ENCODE data around the gene PCDHGA1.
A peak's percentile ranks its signal among the peaks of the same experiment; 100 is the strongest.

Gene PCDHGA1

GRCh38 chr5:141489841-141490240 is 159.5 kb downstream of the PCDHGA1 start:
- peaks cover 0 to 12% (median 7%) of the 10 kb centered on the region in 5 donors for H3K27me3 ChIP-seq (ENCODE audit: control insufficient read depth in 5 of 5, insufficient read depth in 4 of 5, low read length in 5 of 5)
- no peak overlapping the region for H3K9ac ChIP-seq (ENCODE audit: low read length in 5 of 5)
- H3K36me3 ChIP-seq (ENCODE audit: control insufficient read depth in 5 of 5, insufficient read depth in 5 of 5, low read length in 5 of 5): peaks cover 0 to 32% (median 20%) of the 10 kb centered on the region in 5 donors
- H3K27ac ChIP-seq (ENCODE audit: low read depth, low read length): no peak overlapping the region
- peaks cover 4 to 16% (median 11%) of the 10 kb centered on the region in 5 donors for H3K4me1 ChIP-seq (ENCODE audit: control insufficient read depth in 5 of 5, insufficient read depth in 5 of 5, low read length in 5 of 5)
- no peaks in the 10 kb centered on the region for H3K9me3 ChIP-seq (ENCODE audit: control insufficient read depth in 5 of 5, low read length in 5 of 5)
- H3K4me3 ChIP-seq (ENCODE audit: low read depth in 1 of 5, low read length in 5 of 5): no peak overlapping the region

GRCh38 chr5:141490271-141490670 is 160.0 kb downstream of the PCDHGA1 start:
- Histone ChIP-seq H3K27me3 (ENCODE audit: control insufficient read depth in 5 of 5, insufficient read depth in 4 of 5, low read length in 5 of 5) (peaks cover 0 to 8% (median 6%) of the 10 kb centered on the region in 5 donors), H3K36me3 (ENCODE audit: control insufficient read depth in 5 of 5, insufficient read depth in 5 of 5, low read length in 5 of 5) (peaks cover 0 to 35% (median 21%) of the 10 kb centered on the region in 5 donors), H3K9ac (ENCODE audit: low read length in 5 of 5) (no peak overlapping the region), H3K4me3 (ENCODE audit: low read depth in 1 of 5, low read length in 5 of 5) (no peak overlapping the region), H3K27ac (ENCODE audit: low read depth, low read length) (no peak overlapping the region), H3K4me1 (ENCODE audit: control insufficient read depth in 5 of 5, insufficient read depth in 5 of 5, low read length in 5 of 5) (peaks cover 3 to 12% (median 6%) of the 10 kb centered on the region in 5 donors), H3K9me3 (ENCODE audit: control insufficient read depth in 5 of 5, low read length in 5 of 5) (no peaks in the 10 kb centered on the region)

GRCh38 chr5:141490771-141491170 is 160.5 kb downstream of the PCDHGA1 start:
- H3K9ac ChIP-seq (ENCODE audit: low read length in 5 of 5): no peak overlapping the region
- H3K27me3 ChIP-seq (ENCODE audit: control insufficient read depth in 5 of 5, insufficient read depth in 4 of 5, low read length in 5 of 5): peaks cover 0 to 5% (median 1%) of the 10 kb centered on the region in 5 donors
- H3K4me1 ChIP-seq (ENCODE audit: control insufficient read depth in 5 of 5, insufficient read depth in 5 of 5, low read length in 5 of 5): peaks cover 0 to 9% (median 4%) of the 10 kb centered on the region in 5 donors
- no peak overlapping the region for H3K4me3 ChIP-seq (ENCODE audit: low read depth in 1 of 5, low read length in 5 of 5)
- no peaks in the 10 kb centered on the region for H3K9me3 ChIP-seq (ENCODE audit: control insufficient read depth in 5 of 5, low read length in 5 of 5)
- peaks cover 0 to 35% (median 22%) of the 10 kb centered on the region in 5 donors for H3K36me3 ChIP-seq (ENCODE audit: control insufficient read depth in 5 of 5, insufficient read depth in 5 of 5, low read length in 5 of 5)
- no peak overlapping the region for H3K27ac ChIP-seq (ENCODE audit: low read depth, low read length)

DNA sequence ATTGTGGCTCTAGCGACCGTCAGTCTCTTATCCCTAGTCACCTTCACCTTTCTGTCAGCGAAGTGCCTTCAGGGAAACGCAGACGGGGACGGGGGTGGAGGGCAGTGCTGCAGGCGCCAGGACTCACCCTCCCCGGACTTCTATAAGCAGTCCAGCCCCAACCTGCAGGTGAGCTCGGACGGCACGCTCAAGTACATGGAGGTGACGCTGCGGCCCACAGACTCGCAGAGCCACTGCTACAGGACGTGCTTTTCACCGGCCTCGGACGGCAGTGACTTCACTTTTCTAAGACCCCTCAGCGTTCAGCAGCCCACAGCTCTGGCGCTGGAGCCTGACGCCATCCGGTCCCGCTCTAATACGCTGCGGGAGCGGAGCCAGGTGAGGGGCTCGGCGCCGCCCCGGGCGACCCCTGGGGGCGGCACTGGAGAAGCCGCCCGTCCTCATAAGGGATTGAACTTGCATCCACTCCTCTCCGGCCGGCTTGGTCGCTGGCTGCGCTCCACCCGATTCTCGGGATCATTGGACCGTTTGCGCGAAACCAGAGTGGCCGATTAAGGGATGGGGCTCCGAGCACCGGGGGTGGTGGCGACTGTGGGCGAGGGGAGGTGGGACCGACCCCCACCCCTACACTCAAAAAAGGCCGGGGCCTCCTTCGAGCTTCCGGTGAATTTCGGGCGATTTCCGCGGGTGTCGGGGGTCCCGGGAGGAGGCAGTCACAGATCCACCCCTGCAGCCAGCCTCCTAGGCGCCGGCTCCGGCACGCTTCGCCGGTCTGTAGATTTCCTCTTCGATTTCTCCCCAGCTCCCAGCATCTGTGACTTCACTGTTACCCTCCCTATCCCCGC is 161.2 kb downstream of the PCDHGA1 start:
- Histone ChIP-seq H3K4me3 (ENCODE audit: low read depth in 1 of 5, low read length in 5 of 5) (peak overlapping the region in 1 of 5 donors; percentile 46), H3K27ac (ENCODE audit: low read depth, low read length) (no peak overlapping the region), H3K9ac (ENCODE audit: low read length in 5 of 5) (no peak overlapping the region), H3K36me3 (ENCODE audit: control insufficient read depth in 5 of 5, insufficient read depth in 5 of 5, low read length in 5 of 5) (peaks cover 0 to 39% (median 25%) of the 10 kb centered on the region in 5 donors), H3K27me3 (ENCODE audit: control insufficient read depth in 5 of 5, insufficient read depth in 4 of 5, low read length in 5 of 5) (peaks cover 0 to 5% (median 0%) of the 10 kb centered on the region in 5 donors), H3K9me3 (ENCODE audit: control insufficient read depth in 5 of 5, low read length in 5 of 5) (no peaks in the 10 kb centered on the region), H3K4me1 (ENCODE audit: control insufficient read depth in 5 of 5, insufficient read depth in 5 of 5, low read length in 5 of 5) (peaks cover 0 to 9% (median 4%) of the 10 kb centered on the region in 5 donors)

DNA sequence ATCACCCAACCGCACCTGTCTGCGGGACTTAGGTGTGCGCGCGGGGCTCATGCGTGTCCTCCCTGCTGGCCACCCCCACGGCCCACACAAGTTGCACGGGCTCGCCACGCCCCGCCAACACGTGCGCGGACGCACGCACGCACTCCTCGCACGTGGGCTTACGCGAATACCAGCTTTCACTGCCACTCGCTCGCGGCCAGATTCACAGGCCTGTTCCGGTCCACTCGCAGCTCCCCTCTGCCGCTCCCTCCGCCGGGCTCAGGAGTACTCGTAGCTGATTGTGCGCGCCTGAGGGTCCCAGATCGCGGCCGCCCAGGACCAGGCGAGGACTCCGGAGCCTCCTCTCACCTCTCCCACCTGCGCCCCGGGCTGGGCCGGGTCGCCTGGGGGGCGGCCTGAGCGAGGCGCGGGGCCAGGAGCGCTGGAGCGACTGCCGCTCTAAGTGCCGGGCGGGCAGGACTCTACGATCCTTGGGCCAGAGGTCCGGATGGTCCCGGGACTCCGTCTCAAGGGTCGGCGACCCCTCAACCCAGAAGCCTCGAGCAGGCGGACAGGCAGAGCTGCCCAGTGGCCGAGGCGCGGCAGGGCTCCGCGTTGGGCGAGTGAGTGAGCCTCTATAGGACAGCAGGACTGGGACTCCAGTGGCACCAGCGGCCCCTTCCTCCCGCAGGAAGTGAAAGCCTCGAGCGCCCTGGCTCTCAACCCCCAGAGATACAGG is 162.0 kb downstream of the PCDHGA1 start:
- Histone ChIP-seq H3K27me3 (ENCODE audit: control insufficient read depth in 5 of 5, insufficient read depth in 4 of 5, low read length in 5 of 5) (peaks cover 0 to 5% (median 0%) of the 10 kb centered on the region in 5 donors), H3K9ac (ENCODE audit: low read length in 5 of 5) (no peak overlapping the region), H3K27ac (ENCODE audit: low read depth, low read length) (no peak overlapping the region), H3K4me3 (ENCODE audit: low read depth in 1 of 5, low read length in 5 of 5) (peak overlapping the region in 2 of 5 donors; percentile 9 to 46), H3K9me3 (ENCODE audit: control insufficient read depth in 5 of 5, low read length in 5 of 5) (no peaks in the 10 kb centered on the region), H3K36me3 (ENCODE audit: control insufficient read depth in 5 of 5, insufficient read depth in 5 of 5, low read length in 5 of 5) (peaks cover 0 to 38% (median 24%) of the 10 kb centered on the region in 5 donors), H3K4me1 (ENCODE audit: control insufficient read depth in 5 of 5, insufficient read depth in 5 of 5, low read length in 5 of 5) (peaks cover 0 to 9% (median 4%) of the 10 kb centered on the region in 5 donors)

- Histone ChIP-seq H3K27me3 (ENCODE audit: control insufficient read depth in 5 of 5, insufficient read depth in 4 of 5, low read length in 5 of 5) (peaks cover 0 to 5% (median 0%) of the 10 kb centered on the region in 5 donors), H3K4me3 (ENCODE audit: low read depth in 1 of 5, low read length in 5 of 5) (no peak overlapping the region), H3K4me1 (ENCODE audit: control insufficient read depth in 5 of 5, insufficient read depth in 5 of 5, low read length in 5 of 5) (peaks cover 0 to 9% (median 4%) of the 10 kb centered on the region in 5 donors), H3K36me3 (ENCODE audit: control insufficient read depth in 5 of 5, insufficient read depth in 5 of 5, low read length in 5 of 5) (peaks cover 0 to 42% (median 27%) of the 10 kb centered on the region in 5 donors), H3K27ac (ENCODE audit: low read depth, low read length) (no peak overlapping the region), H3K9me3 (ENCODE audit: control insufficient read depth in 5 of 5, low read length in 5 of 5) (no peaks in the 10 kb centered on the region), H3K9ac (ENCODE audit: low read length in 5 of 5) (no peak overlapping the region)
Observed at GRCh38 chr5:141493500-141494422, 163.4 kb downstream of the PCDHGA1 start.

GRCh38 chr5:141494761-141495452 is 164.6 kb downstream of the PCDHGA1 start:
- Histone ChIP-seq H3K27me3 (ENCODE audit: control insufficient read depth in 5 of 5, insufficient read depth in 4 of 5, low read length in 5 of 5) (peaks cover 0 to 5% (median 0%) of the 10 kb centered on the region in 5 donors), H3K4me1 (ENCODE audit: control insufficient read depth in 5 of 5, insufficient read depth in 5 of 5, low read length in 5 of 5) (peaks cover 0 to 9% (median 4%) of the 10 kb centered on the region in 5 donors), H3K27ac (ENCODE audit: low read depth, low read length) (no peak overlapping the region), H3K9ac (ENCODE audit: low read length in 5 of 5) (no peak overlapping the region), H3K9me3 (ENCODE audit: control insufficient read depth in 5 of 5, low read length in 5 of 5) (no peaks in the 10 kb centered on the region), H3K4me3 (ENCODE audit: low read depth in 1 of 5, low read length in 5 of 5) (no peak overlapping the region), H3K36me3 (ENCODE audit: control insufficient read depth in 5 of 5, insufficient read depth in 5 of 5, low read length in 5 of 5) (peaks cover 0 to 37% (median 22%) of the 10 kb centered on the region in 5 donors)

DNA sequence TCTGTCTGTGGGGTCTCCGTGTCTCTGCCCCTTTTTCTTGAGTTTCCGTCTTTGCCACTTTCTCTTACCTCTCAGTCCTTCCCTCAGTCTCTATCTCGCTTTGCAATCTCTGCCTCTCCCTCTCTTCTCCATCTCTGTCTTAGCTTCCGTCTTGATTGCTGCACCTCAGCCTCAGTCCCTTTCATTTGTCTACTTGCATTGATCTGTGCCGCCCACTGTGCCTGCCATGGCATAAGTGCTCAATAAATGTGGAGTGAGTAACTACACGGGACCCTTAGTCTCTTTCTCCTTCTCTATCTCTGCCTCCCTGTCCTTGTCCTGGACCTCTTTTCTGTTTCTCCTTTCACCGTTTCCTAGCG is 165.1 kb downstream of the PCDHGA1 start:
- Histone ChIP-seq H3K36me3 (ENCODE audit: control insufficient read depth in 5 of 5, insufficient read depth in 5 of 5, low read length in 5 of 5) (peaks cover 0 to 32% (median 17%) of the 10 kb centered on the region in 5 donors), H3K9ac (ENCODE audit: low read length in 5 of 5) (no peak overlapping the region), H3K9me3 (ENCODE audit: control insufficient read depth in 5 of 5, low read length in 5 of 5) (no peaks in the 10 kb centered on the region), H3K27me3 (ENCODE audit: control insufficient read depth in 5 of 5, insufficient read depth in 4 of 5, low read length in 5 of 5) (peaks cover 0 to 5% (median 0%) of the 10 kb centered on the region in 5 donors), H3K4me3 (ENCODE audit: low read depth in 1 of 5, low read length in 5 of 5) (no peak overlapping the region), H3K4me1 (ENCODE audit: control insufficient read depth in 5 of 5, insufficient read depth in 5 of 5, low read length in 5 of 5) (peaks cover 0 to 9% (median 4%) of the 10 kb centered on the region in 5 donors), H3K27ac (ENCODE audit: low read depth, low read length) (no peak overlapping the region)

DNA sequence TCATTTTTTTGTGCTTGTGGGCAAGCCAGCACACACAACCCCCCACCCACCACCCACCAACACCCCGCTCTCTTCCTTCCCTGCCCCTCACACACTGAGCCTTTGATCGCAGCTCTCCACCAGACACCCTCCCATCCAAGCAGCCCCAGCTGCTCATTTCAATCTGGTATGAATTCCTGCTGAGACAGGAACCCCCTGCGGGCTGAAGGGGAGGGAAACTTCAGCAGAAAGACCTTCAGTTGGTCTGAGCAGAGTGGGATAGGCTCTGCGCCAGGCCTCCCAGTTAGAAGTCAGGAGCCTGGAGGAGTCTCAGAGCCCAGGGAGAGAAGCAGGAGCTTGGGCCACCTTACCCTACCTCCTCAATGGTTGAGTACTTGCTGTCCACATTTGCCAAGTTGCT is 165.7 kb downstream of the PCDHGA1 start:
- peaks cover 0 to 27% (median 11%) of the 10 kb centered on the region in 5 donors for H3K36me3 ChIP-seq (ENCODE audit: control insufficient read depth in 5 of 5, insufficient read depth in 5 of 5, low read length in 5 of 5)

More for the DNA sequence above, 165.7 kb downstream of the PCDHGA1 start:
- Histone ChIP-seq H3K4me3 (ENCODE audit: low read depth in 1 of 5, low read length in 5 of 5) (no peak overlapping the region), H3K4me1 (ENCODE audit: control insufficient read depth in 5 of 5, insufficient read depth in 5 of 5, low read length in 5 of 5) (peaks cover 0 to 9% (median 4%) of the 10 kb centered on the region in 5 donors), H3K9ac (ENCODE audit: low read length in 5 of 5) (no peak overlapping the region), H3K9me3 (ENCODE audit: control insufficient read depth in 5 of 5, low read length in 5 of 5) (no peaks in the 10 kb centered on the region), H3K27me3 (ENCODE audit: control insufficient read depth in 5 of 5, insufficient read depth in 4 of 5, low read length in 5 of 5) (peaks cover 0 to 3% (median 0%) of the 10 kb centered on the region in 5 donors), H3K27ac (ENCODE audit: low read depth, low read length) (no peak overlapping the region)

Measured in subcutaneous abdominal adipose tissue (tissue), 5 donors.